HG02870 (cell line): Measurements from ENCODE around the gene CDKN2B.

Experiments used
- ATAC-seq: cut with Tn5 transposase; IDR thresholded peaks from one replicate; pipeline ENCODE4 v1.9.1; 2021; ENCODE audit warnings: mild to moderate bottlenecking, moderate library complexity; ENCODE audit not compliant: unreplicated experiment

CDKN2B gene

DNA sequence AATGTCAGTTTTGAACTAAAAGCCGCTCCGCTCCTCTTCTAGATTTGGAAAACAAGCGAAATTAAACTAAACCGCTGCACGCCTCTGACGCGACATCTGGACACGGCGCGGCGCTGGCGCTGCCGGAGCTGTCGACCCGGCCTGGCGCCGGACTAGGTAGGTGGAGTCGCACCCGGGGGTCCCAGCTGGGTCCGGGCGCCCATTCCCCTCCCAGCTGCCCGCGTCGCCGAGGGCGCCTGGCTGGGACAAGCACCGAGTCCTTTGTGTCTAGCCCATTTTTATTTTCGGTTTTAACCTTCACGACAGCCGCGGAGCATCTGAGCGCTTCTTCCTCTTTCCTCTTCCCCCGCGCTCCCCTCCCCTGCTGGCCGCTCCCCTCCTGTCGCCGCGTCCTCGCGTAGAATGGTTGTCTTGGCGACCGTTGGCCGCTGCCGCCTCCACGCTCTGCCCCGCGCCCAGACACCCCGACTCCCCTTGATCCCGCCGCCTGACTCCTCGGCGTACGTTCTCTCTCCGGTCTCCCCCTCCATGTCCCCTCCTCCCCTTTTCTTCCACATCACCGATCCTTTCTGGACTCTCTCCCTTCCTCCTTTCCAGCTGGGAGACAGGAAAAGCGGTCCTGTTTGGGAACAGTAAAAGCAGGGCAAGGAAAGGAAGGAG is 14.0 kb downstream of the CDKN2B start:
- ATAC-seq: peak; percentile 80

DNA sequence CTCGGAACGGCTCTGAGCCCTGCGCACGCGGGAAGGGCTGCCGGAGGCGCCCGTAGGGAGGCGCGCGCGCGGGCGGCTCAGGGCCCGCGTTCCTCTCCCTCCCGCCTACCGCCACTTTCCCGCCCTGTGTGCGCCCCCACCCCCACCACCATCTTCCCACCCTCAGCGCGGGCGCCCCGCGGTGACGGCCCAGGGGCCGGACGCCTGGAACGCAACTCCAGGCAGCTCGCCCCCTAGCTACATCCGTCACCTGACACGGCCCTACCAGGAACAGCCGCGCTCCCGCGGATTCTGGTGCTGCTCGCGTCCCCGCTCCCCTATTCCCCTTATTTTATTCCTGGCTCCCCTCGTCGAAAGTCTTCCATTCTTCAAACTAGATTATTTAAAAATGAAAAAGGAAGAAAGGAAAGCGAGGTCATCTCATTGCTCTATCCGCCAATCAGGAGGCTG is 14.5 kb downstream of the CDKN2B start, which contains the start of gene CDKN2B-AS1:
Gene CDKN2B-AS1 (plus strand): TSS at position 236 of the 450 bp plus-strand sequence.
- ATAC-seq: peak; percentile 37

DNA sequence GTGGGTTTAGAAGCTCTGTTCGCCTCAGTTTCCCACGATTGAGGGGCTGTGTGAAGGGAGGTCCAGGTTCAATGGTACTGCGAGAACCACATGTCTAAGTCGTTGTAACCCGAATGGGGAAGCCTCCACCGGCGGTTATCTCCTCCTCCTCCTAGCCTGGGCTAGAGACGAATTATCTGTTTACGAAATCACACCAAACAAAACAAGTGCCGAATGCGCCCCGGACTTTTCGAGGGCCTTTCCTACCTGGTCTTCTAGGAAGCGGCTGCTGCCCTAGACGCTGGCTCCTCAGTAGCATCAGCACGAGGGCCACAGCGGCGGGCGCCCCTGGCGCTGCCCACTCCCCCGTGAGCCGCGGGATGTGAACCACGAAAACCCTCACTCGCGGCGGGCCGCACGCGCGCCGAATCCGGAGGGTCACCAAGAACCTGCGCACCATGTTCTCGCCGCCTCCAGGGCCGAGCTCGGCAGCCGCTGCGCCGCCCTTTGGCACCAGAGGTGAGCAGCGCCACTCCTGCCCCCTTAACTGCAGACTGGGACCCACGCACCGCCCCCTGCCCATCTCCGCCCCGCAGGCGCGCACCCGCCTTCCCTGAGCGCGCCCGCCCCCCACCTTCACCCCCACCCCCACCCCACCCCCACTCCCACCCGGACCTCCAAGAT is 15.1 kb downstream of the CDKN2B start, which contains the start of gene CDKN2A:
Gene CDKN2A (minus strand): TSS at position 500 of the 663 bp plus-strand sequence.
- peak; percentile 32 for ATAC-seq

DNA sequence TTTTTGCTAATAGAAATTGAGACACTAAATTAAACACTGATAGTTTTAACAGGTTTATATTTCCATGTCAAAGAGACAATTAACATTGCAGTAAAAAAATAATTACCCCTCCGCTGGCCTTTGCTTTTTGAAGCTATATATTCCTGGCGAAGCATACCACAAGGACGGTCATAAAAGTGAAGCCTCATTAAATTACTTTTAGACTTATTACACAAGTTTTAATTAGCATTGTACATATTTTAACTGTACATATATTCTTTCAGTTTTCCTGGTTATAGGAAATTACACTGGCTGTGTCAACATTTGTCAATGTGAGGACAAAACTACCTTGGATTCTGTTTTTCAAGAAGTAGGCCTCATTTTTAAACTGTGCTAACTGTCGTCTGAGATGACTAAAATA is 16.1 kb downstream of the CDKN2B start:
- ATAC-seq: no peak

DNA sequence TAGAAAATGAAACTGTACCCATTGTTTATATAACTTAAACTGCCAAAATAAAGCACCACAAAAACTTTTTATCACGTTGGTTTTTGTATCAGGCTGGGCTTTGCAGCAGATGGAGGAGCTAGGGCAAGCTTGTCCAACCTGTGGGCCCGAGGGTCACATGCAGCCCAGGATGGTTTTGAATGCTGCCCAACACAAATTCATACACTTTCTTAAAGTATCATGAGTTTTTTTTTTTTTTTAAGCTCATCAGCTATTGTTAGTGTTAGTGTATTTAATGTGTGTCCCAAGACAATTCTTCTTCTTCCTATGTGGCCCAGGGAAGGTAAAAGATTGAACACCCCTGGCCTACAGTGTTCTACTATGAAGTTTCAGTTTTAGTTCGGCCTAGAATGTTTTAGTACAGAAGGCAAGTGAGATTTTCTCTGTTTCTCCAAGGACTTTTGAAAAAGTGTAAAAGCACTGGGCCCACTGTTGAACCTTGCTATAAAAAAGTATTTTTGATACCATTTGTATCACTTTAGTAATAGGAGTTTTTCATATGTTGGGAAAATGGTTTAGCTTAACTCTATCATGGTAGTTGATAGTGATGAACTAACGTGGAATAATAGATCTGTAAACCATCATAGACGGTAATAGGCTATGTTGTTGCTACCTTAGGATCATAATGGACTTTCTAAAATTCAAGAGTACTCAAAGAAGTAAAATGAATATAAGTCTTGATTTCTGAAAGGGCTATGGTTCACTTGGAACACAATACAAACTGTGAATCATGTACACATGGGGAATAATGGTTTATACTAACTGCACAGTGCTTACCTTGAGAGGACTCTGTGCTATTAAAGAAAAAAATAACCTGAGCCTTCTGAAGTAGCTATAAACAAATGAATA is 17.8 kb downstream of the CDKN2B start:
- no peak for ATAC-seq

DNA sequence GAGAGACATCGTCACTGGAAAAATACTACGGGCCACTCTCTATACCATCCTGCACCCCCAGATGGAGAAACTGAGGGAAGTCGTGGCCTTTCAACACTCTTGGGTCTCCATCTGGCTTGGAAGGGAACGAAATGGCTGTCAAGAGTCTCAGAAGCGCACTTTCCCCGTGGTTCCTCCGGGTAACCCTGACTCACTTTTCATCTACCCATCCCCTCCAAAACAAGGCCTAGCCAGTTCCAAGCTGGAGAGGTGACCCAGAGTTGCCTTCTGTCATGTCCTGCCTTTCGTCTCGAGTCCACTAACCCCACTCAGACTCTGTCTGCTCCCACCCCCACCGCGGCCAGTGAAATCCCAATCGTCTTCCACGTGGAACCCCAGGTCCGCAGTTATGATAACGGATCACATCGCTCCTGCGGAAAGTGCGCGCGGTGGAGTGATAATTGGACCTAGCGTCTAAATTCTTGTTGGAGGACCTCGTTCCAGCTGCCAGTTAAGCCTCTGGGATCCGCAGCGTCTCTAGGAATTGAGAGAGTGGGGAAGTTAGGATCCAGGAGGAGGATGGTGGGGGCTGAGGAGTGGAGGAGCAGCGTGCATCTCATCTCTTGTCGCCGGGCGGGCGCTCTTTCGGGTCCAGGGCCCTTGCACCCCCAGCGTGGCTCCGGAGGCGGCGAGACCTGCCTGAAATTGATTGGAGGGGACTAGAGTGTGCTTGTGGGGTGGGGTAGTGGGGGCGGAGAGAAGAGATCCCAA is 19.5 kb downstream of the CDKN2B start:
- ATAC-seq: no peak

DNA sequence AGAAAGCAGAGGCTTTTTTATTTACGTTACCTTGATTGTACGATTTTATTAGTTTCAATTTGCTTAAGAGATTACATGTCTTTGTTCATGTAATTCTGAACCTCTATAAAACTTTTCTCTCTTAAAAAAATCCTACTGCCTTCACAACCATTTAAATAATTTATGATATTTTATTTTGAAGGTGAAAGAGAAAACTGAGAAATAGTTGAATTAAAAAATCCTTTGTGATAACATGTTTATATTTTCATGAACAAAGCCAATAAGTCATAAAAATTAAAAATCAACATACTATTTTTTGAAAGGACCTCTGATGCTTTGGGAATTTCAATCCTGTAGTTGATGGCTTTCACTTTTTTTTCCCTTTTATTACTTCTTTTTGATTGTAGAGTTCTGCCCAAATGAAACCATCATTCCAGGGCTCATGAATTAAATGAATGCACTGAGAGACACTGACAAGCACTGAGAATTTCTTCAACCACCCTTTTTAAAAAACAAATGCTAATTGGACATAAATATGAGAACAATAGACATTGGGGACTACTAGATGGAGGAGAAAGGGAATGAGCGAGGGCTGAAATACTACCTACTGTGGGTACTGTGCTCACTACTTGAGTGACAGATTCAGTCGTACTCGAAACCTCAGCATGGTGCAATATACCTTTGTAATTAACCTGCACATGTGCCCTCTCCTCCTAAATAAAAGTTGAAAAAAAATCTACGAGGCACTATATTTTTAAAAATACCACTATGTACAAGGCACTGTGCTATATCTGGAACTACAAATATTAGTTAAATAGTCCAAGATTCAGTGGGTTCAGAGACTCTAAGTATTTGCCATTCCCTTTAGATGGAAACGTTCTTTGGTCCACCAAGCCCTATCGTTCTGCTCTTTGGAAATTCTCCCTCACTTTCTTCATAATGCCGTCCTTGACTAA is 20.8 kb downstream of the CDKN2B start:
- no peak for ATAC-seq

DNA sequence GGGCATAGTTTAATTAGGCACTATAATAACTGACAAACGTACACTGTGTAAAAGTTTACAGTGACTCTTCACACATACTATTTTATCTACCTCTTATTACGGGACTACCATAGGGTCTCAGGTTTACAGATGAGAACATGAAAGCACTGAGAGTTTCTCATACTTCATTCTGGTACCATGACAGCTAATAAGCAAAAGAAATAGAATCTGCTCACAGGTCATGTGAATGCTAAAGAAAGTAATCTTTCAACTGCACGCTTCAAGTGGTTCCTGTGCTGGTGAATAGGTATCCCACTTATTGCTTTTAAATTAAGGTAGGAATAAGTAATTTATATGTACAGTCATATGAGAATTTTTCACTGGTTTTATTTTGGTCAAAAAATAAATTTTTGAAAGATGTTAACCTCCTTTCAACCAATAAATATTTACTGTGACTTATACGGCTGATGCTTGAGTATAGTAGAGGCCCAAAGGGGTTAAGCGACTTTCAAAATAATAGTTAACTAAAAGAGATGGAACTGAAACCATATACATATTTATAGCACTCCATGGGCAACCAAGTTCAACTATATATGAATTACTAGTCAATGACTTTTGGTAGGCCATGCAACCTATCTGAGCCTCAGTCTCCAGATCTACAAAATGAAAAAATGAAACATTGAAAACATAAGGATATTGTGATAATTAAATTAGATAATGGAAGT is 23.0 kb downstream of the CDKN2B start:
- no peak for ATAC-seq

DNA sequence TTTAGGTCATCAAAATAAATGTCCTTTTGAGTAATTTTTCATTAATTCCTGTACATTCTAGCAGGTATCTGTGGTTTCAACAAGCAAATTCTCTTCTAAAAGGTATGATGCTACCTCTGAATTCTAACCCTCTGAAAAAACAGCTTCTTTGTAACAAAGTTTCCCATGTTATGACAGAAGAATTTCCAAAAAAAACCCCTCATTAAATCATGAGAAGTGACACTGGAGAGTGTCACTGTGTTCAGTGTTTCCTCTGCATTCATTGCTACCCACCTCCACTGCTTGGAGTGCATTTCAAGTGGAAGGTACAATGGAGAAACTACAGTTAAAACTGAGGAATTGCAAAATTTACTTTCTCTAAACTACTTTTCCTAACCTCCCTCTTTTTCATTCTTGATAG is 25.0 kb downstream of the CDKN2B start:
- no peak for ATAC-seq

DNA sequence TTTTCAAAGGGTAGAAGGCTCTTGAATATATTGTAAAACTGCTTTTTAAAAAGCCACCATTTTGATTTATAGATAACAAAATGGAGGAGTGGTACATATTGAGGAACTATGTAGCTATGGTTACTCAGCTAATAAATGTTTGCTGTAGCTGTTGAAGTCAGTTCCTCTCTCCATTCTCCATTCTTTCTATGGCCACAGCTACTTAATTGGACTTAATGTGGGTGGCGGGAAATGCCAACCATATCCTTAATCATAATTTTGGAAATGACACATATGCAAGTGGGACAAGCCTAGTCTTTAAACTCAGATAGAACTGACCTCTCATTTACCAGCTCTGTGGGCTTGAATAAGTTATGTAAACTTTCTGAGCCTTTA is 25.6 kb downstream of the CDKN2B start:
- no peak for ATAC-seq

DNA sequence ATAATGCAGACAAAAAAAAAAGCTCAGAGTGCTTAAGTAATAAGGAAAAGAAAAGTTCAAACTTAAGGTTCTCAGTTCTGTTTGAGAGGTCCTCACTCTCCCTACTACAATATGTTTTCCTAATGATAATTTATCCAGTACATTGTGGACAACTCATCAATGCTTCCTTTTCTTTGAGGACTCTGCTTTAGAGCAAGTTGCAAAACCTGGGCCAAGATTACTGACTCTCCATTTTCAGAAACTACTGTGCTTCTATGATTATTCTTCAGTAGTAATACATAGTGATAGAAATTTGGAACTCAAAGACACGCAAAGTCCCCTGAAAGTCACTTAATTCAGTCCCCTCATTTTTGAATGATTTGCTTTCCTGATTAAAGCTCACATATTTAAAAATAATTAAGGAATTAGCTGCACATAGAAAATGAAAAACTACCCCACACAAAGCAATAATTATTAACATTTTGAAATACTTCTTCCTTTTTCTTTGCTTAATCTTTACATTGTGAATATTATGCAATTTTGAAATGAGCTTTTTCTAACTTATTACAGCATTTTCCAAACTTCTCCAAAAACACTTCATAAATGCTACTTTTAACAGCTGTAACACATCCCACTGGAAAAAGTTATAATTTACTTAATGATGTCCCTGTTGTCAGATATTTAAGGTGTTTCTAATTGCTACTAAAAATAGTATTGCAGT is 26.1 kb downstream of the CDKN2B start:
- ATAC-seq: no peak

DNA sequence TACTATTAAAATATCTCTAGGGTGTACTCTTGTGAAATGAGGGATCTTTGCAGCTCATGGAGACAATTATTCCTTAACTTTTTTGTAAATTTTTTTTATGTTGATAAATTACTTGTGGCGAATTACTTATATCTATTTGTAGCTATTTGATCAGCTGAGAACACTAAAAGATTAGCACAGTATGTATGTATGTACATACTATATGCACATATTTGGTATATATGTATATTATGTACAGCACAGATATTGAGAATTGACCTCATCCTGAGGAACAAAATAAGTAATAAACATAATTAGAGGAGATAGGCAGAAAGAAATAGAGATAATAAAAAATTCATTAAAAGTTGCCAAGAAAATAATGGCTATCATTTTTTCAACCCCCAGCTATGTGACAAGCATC is 26.7 kb downstream of the CDKN2B start:
- no peak for ATAC-seq

DNA sequence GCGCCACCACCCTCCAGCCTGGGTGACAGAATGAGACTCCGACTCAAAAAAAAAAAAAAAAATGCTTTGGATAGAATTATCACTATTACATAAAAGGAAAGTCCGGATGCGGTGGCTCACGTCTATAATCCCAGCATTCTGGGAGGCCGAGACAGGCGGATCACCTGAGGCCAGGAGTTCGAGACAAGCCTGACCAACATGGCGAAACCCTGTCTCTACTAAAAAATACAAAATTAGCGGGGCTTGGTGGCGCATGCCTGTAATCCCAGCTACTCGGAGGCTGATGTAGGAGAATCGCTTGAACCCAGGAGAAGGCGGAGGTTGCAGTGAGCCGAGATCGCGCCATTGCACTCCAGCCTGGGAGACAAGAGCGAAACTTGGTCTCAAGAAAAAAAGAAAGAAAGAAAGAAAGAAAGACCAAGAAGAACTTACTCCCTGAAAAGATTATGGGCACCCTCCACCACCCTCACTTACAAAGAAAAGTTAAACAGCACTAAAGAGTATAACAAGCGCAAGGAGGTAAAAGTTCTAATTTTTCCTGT is 32.7 kb downstream of the CDKN2B start:
- no peak for ATAC-seq

DNA sequence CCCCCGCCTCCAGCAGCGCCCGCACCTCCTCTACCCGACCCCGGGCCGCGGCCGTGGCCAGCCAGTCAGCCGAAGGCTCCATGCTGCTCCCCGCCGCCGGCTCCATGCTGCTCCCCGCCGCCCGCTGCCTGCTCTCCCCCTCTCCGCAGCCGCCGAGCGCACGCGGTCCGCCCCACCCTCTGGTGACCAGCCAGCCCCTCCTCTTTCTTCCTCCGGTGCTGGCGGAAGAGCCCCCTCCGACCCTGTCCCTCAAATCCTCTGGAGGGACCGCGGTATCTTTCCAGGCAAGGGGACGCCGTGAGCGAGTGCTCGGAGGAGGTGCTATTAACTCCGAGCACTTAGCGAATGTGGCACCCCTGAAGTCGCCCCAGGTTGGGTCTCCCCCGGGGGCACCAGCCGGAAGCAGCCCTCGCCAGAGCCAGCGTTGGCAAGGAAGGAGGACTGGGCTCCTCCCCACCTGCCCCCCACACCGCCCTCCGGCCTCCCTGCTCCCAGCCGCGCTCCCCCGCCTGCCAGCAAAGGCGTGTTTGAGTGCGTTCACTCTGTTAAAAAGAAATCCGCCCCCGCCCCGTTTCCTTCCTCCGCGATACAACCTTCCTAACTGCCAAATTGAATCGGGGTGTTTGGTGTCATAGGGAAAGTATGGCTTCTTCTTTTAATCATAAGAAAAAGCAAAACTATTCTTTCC is 34.2 kb downstream of the CDKN2B start:
- ATAC-seq: peak; percentile 55

DNA sequence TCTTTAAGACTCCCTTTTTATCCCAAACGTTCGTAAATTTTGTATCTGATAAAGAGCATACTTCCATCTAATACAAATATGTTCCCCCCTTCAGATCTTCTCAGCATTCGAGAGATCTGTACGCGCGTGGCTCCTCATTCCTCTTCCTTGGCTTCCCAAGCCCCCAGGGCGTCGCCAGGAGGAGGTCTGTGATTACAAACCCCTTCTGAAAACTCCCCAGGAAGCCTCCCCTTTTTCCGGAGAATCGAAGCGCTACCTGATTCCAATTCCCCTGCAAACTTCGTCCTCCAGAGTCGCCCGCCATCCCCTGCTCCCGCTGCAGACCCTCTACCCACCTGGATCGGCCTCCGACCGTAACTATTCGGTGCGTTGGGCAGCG is 34.8 kb downstream of the CDKN2B start:
- ATAC-seq: no peak

DNA sequence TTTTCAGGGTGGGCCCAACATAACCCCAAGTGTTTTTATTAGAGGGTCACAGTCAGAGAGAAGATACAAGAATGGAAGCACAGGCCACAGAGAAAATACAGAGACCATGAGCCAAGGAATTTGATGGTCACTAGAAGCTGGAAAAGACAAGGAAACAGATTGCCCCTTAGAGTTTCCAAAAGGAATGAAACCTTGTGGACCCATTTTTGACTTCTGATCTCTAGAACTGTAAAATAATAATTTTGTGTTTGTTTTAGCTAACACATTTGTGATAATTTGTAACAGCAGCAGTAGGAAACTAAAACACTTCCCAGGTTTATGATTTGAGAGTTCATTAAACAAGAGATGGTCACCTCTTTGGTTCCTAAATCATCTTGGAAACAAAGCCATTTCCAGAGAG is 36.7 kb downstream of the CDKN2B start:
- no peak for ATAC-seq

DNA sequence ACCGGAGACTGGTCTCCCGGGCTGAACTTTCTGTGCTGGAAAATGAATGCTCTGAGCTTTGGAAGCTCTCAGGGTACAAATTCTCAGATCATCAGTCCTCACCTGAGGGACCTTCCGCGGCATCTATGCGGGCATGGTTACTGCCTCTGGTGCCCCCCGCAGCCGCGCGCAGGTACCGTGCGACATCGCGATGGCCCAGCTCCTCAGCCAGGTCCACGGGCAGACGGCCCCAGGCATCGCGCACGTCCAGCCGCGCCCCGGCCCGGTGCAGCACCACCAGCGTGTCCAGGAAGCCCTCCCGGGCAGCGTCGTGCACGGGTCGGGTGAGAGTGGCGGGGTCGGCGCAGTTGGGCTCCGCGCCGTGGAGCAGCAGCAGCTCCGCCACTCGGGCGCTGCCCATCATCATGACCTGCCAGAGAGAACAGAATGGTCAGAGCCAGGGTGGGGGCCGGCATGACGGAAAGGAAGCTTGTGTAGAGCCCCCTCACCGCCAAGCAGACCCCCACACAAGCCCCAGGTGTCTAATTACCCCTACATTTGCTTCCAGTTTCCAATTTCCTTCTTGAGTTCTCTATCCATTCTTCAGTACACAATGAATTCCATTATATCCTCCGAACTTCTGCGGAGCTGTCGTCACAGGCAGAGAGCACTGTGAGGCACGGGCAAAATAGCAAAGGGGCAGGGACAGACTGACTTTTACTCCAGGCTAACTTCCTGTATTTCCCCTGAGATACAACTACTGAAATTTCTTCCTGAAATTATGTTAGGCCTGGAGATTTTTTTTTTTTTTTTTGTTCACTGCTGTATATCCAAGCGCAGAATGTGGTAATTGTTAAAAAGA is 38.1 kb downstream of the CDKN2B start:
- ATAC-seq: no peak
